GM12891 (cell line): ENCODE measurements around the gene LOC101059915.

Experiments used
- POLR2A ChIP-seq: IDR thresholded peaks from 2 replicates; pipeline ENCODE4 v1.6.1; 2011; ENCODE audit warnings: low read depth, low read length, control low read depth
- POLR2AphosphoS5 ChIP-seq: IDR thresholded peaks from 2 replicates; pipeline ENCODE4 v1.6.1; 2011; ENCODE audit warnings: low read depth, low read length, control low read depth
- TAF1 ChIP-seq: IDR thresholded peaks from 2 replicates; pipeline ENCODE4 v1.6.1; 2011; ENCODE audit warnings: low read depth, low read length, control low read depth

- TF ChIP-seq POLR2A (no peak), TAF1 (no peak), POLR2AphosphoS5 (no peak)
Observed at GRCh38 chrX:71622032-71622575, 45.2 kb upstream of the LOC101059915 start.
